Suprapubic skin (tissue), 4 donors: ENCODE measurements around the gene ALLC. TPM values are rescaled to one million over a fixed set of nuclear protein-coding genes. Genes with fewer than 3 reads are reported as not detected.

ENCODE experiments used
- DNase-seq, 2 donors: peaks; one replicate each; pipeline ENCODE4 v3.0.0-alpha.2; 2019; ENCODE audit warnings: low spot score in 2 of 2
- H3K27ac ChIP-seq: fragments of 200-600 bp; sonication (generic); one replicate; pipeline ENCODE4 v1.5.1; 2019
- H3K27me3 ChIP-seq: fragments of 200-600 bp; sonication (generic); one replicate; pipeline ENCODE4 v1.5.1; 2019
- H3K36me3 ChIP-seq: fragments of 200-600 bp; sonication (generic); one replicate; pipeline ENCODE4 v1.5.1; 2019
- H3K4me1 ChIP-seq: fragments of 200-600 bp; sonication (generic); one replicate; pipeline ENCODE4 v1.5.1; 2019
- H3K4me3 ChIP-seq: fragments of 200-600 bp; sonication (generic); one replicate; pipeline ENCODE4 v1.5.1; 2019; ENCODE audit warnings: mild to moderate bottlenecking
- H3K9me3 ChIP-seq: fragments of 200-600 bp; sonication (generic); one replicate; pipeline ENCODE4 v1.5.1; 2019
- EP300 ChIP-seq: sonication (generic); formaldehyde crosslinking; IDR thresholded peaks from one replicate; pipeline ENCODE4 v1.6.1; 2017; ENCODE audit warnings: antibody characterized with exemption
- POLR2A ChIP-seq, 2 donors: fragments of 450-650 bp; IDR thresholded peaks; one replicate each; pipeline ENCODE4 v1.6.1; 2017; ENCODE audit warnings: antibody characterized with exemption in 2 of 2, mild to moderate bottlenecking in 2 of 2, moderate library complexity in 2 of 2
- POLR2AphosphoS5 ChIP-seq, 3 donors: sonication (generic); formaldehyde crosslinking; IDR thresholded peaks; one replicate each; pipeline ENCODE4 v1.6.1; 2017; ENCODE audit warnings: antibody characterized with exemption in 3 of 3
- WGBS: methylation state at CpG from one replicate; pipeline ENCODE4 v1.1.5; 2018; 5-methylcytosine and 5-hydroxymethylcytosine counted together
- total RNA-seq, 4 donors: library from RNA; depleted of rRNA; stranded (reverse); fragments of >200 nt; gene quantifications; one replicate each; pipeline ENCODE4 v1.1.0, GENCODE V29; 2016
- TF ChIP-seq, protein P1 (sequence below), 2 donors: fragments of 200-600 bp in 1 of 2; fragments of 450-650 bp in 1 of 2; sonication (generic) in 1 of 2; IDR thresholded peaks; one replicate each; pipeline ENCODE4 v1.5.1; 2016 to 2019; ENCODE audit warnings: antibody characterized with exemption in 2 of 2, mild to moderate bottlenecking in 1 of 2, moderate library complexity in 1 of 2

Gene ALLC
- total RNA-seq, 4 donors from 2014 or later = not detected

- H3K9me3 ChIP-seq = no peaks in the 10 kb centered on the region
- no peak overlapping the region for H3K27ac ChIP-seq
- no peak for TF ChIP-seq POLR2A (IDR thresholded peaks at IDR 0.05)
- TF ChIP-seq, protein P1, sequence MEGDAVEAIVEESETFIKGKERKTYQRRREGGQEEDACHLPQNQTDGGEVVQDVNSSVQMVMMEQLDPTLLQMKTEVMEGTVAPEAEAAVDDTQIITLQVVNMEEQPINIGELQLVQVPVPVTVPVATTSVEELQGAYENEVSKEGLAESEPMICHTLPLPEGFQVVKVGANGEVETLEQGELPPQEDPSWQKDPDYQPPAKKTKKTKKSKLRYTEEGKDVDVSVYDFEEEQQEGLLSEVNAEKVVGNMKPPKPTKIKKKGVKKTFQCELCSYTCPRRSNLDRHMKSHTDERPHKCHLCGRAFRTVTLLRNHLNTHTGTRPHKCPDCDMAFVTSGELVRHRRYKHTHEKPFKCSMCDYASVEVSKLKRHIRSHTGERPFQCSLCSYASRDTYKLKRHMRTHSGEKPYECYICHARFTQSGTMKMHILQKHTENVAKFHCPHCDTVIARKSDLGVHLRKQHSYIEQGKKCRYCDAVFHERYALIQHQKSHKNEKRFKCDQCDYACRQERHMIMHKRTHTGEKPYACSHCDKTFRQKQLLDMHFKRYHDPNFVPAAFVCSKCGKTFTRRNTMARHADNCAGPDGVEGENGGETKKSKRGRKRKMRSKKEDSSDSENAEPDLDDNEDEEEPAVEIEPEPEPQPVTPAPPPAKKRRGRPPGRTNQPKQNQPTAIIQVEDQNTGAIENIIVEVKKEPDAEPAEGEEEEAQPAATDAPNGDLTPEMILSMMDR (IDR thresholded peaks at IDR 0.05) = no peak
- no peak for TF ChIP-seq POLR2AphosphoS5 (IDR thresholded peaks at IDR 0.05)
- no peak for TF ChIP-seq EP300
- no peak overlapping the region for H3K4me3 ChIP-seq
- no peaks in the 10 kb centered on the region for H3K4me1 ChIP-seq
- WGBS = 83% methylated on average over 21 of the region's 23 CpGs
- no peaks in the 10 kb centered on the region for H3K36me3 ChIP-seq
- peak in 1 of 2 donors; percentile 53 for DNase-seq
- peaks cover 6% of the 10 kb centered on the region for H3K27me3 ChIP-seq
Observed at GRCh38 chr2:3679616-3680393, 21.8 kb downstream of the ALLC start.

DNA sequence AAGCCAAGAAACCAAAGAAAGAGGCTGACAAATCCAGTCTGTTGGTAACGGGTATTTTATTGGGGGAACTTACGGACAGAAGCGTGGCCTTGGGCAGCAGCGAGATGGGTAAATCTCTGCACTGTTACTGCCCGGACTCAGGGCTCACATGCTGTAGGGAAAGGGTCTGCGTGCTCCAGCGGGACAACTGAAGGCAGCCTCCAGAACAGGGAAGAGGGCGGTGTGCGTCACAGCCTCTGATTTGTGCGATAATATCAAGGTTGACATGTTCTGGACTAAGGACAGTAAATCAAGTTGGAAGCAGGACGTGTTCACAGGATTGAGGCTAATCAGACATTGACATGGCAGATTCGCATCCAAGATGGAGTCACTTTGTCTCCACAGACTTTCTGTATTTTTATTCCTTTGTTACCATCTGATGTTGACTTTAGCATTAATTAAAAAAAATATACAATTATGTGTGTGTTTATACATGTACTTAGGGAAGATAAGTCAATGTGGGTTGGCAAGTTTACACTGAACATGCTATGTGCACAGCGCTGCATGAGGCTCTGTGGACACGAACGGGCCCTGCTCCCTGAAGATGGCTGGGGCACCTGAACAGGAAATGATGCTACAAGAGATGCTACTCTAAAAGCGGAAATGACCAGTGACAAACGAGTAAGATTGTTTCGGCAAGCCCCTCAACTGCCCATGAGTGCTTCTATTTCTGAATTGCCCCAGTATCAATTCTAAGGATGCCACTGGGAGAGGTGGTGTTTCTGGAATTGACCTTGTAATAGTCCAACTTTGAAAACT is 22.7 kb downstream of the ALLC start:
- Histone ChIP-seq H3K36me3 (no peaks in the 10 kb centered on the region), H3K4me3 (no peak overlapping the region), H3K27me3 (peaks cover 6% of the 10 kb centered on the region), H3K9me3 (no peaks in the 10 kb centered on the region), H3K27ac (no peak overlapping the region), H3K4me1 (no peaks in the 10 kb centered on the region)
- peak in 1 of 2 donors; percentile 56 for DNase-seq
- 88% methylated on average over 18 of the region's 18 CpGs for WGBS
- TF ChIP-seq POLR2A (IDR thresholded peaks at IDR 0.05) = no peak
- no peak for TF ChIP-seq POLR2AphosphoS5 (IDR thresholded peaks at IDR 0.05)
- TF ChIP-seq, protein P1 (IDR thresholded peaks at IDR 0.05) = no peak
- TF ChIP-seq EP300 = no peak

GRCh38 chr2:3681625-3682024 is 23.6 kb downstream of the ALLC start:
- H3K4me3 ChIP-seq = no peak overlapping the region
- no peaks in the 10 kb centered on the region for H3K36me3 ChIP-seq
- H3K27me3 ChIP-seq = peaks cover 6% of the 10 kb centered on the region
- no peaks in the 10 kb centered on the region for H3K4me1 ChIP-seq
- WGBS = 87% methylated on average over 5 of the region's 5 CpGs
- no peak overlapping the region for H3K27ac ChIP-seq
- DNase-seq = peak in 1 of 2 donors; percentile 38
- no peak for TF ChIP-seq EP300
- TF ChIP-seq, protein P1 (IDR thresholded peaks at IDR 0.05) = no peak
- TF ChIP-seq POLR2AphosphoS5 (IDR thresholded peaks at IDR 0.05) = no peak
- no peak for TF ChIP-seq POLR2A (IDR thresholded peaks at IDR 0.05)
- no peaks in the 10 kb centered on the region for H3K9me3 ChIP-seq

DNA sequence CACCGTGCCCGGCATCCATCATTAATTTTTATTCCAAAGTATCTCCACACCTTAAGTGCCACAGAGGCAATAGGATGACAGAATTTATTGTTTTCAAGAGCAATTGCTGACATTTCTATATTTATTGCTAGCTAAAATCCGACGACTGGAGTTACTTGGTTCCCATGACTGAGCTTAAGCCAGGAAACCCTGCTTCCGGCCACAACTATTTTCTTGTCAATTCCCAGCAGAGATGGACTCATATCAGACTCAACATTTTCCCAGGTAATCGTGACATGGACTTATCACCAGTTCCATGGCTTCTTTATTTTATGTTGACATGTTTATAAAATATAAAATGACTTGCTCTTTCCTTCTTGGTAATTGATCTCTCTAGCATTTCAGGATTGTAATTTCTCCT is 24.8 kb downstream of the ALLC start:
- TF ChIP-seq, protein P1 (IDR thresholded peaks at IDR 0.05) = no peak
- TF ChIP-seq POLR2A (IDR thresholded peaks at IDR 0.05) (no peak), EP300 (no peak), POLR2AphosphoS5 (IDR thresholded peaks at IDR 0.05) (no peak)
- WGBS = 68% methylated on average over 6 of the region's 6 CpGs
- H3K9me3 ChIP-seq = no peaks in the 10 kb centered on the region
- H3K4me3 ChIP-seq = no peak overlapping the region
- H3K27ac ChIP-seq = no peak overlapping the region
- no peaks in the 10 kb centered on the region for H3K36me3 ChIP-seq
- no peak for DNase-seq
- H3K4me1 ChIP-seq = no peaks in the 10 kb centered on the region
- peaks cover under 1% of the 10 kb centered on the region for H3K27me3 ChIP-seq
